Heart left ventricle (tissue), 13 donors: ENCODE data around the gene GALNT9.

Source experiments
- POLR2A ChIP-seq, 2 donors: fragments of 450-650 bp; IDR thresholded peaks; one replicate each; pipeline ENCODE4 v1.6.1; 2017; ENCODE audit warnings: antibody characterized with exemption in 2 of 2, mild to moderate bottlenecking in 2 of 2, moderate library complexity in 2 of 2
- TF ChIP-seq, protein P1 (sequence below), 12 donors: fragments of 200-600 bp; sonication (generic) in 4 of 12; IDR thresholded peaks; one replicate each; pipeline versions ENCODE4 v1.5.0 to v1.8.0; 2018 to 2022; ENCODE audit warnings: antibody characterized with exemption in 12 of 12, mild to moderate bottlenecking in 5 of 12
- donor health status: ischemic (EF 13 %, LVEDD 7.1; RV severe dilation, severe dysfunction).
- donor health status: DM: no; HTN: yes; CAD: no.
- donor health status: DM: no; HTN: no; CAD: no.
- donor health status: ischemic (EF 25% LVEDD 6.9; RV normal size, moderate dysfunction).
- donor health status: ischemic (EF 25% LVEDD 5.7; RV mildly dilated, moderate dysfunction).
- donor health status: ischemic (EF 35%, LVEDD 5.7; RV mildly dilated, moderate dysfunction).
- donor health status: nonischemic (EF 11% LVEDD 7.7; RV severe dilation, severe dysfunction).
- donor health status: DM: yes; HTN: yes; CAD: no.
- donor health status: PGD.
- donor health status: ischemic (EF 29% LVEDD 5.4; RV normal size, mild dysfunction).
- donor health status: nonischemic (EF 23%, LVEDD 6.1; RV moderate dilation, normal function).

DNA sequence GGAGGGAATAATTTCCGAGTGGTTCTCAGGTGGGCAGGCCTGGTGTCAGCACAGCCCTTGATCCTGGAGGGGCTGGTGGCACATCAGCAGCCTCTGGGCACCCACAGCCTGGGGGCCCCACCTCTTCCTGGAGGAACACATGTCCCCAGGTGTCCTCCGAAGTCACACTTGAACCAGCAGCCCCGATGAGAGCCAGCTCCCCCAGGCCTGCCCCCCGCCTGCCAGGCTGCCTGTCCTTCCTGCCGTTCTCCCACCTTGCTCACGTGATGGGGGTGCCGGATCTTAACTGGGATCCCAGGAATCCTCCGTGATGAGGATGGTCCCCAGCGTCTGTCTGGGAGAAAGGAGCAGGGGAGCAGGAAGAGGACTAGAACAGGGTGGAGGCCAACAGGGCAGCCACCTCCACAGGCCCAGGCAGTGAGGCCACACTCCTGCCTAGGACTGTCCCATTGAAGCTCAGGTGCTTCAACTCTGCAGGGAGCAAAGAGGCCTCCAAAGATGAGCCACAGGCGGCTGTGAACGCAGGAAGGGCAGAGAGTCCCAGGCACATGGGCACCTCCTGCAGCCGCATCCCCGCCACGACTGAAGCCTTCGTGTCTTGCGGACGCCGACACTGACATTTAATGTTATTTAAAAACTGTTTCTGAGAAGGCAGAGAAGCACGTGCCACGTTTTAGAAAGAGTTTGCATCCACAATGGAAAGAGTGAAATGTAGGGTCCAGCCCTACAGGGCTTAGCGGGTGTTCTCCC, 77.5 kb downstream of the GALNT9 start:
- TF ChIP-seq, protein P1, sequence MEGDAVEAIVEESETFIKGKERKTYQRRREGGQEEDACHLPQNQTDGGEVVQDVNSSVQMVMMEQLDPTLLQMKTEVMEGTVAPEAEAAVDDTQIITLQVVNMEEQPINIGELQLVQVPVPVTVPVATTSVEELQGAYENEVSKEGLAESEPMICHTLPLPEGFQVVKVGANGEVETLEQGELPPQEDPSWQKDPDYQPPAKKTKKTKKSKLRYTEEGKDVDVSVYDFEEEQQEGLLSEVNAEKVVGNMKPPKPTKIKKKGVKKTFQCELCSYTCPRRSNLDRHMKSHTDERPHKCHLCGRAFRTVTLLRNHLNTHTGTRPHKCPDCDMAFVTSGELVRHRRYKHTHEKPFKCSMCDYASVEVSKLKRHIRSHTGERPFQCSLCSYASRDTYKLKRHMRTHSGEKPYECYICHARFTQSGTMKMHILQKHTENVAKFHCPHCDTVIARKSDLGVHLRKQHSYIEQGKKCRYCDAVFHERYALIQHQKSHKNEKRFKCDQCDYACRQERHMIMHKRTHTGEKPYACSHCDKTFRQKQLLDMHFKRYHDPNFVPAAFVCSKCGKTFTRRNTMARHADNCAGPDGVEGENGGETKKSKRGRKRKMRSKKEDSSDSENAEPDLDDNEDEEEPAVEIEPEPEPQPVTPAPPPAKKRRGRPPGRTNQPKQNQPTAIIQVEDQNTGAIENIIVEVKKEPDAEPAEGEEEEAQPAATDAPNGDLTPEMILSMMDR (IDR thresholded peaks at IDR 0.05): no peak
- no peak for TF ChIP-seq POLR2A (IDR thresholded peaks at IDR 0.05)
